H9 (cell line): Measurements from ENCODE around the gene TSPEAR. TPM values are rescaled to one million over a fixed set of nuclear protein-coding genes. Genes with fewer than 3 reads are reported as not detected.

Experiments used
- DNase-seq: peaks from one replicate; pipeline ENCODE4 v3.0.0-alpha.2; 2017
- H2AFZ ChIP-seq: one replicate; pipeline ENCODE4 v1.6.1; 2013; ENCODE audit warnings: mild to moderate bottlenecking, low read length, control low read depth, moderate library complexity
- H2AK5ac ChIP-seq: 2 replicates; pipeline ENCODE4 v1.6.1; 2013; ENCODE audit warnings: low read length, control low read depth, mixed read lengths; ENCODE audit not compliant: insufficient read length
- H2BK120ac ChIP-seq: one replicate; pipeline ENCODE4 v1.6.1; 2013; ENCODE audit warnings: low read depth, mild to moderate bottlenecking, low read length, control low read depth, inconsistent platforms; ENCODE audit not compliant: poor library complexity, severe bottlenecking
- H2BK12ac ChIP-seq: 2 replicates; pipeline ENCODE4 v1.6.1; 2013; ENCODE audit warnings: low read length, control low read depth, mixed read lengths, low read depth; ENCODE audit not compliant: insufficient read length
- H2BK15ac ChIP-seq: 2 replicates; pipeline ENCODE4 v1.6.1; 2013; ENCODE audit warnings: low read depth, low read length, control low read depth
- H2BK20ac ChIP-seq: one replicate; pipeline ENCODE4 v1.6.1; 2013; ENCODE audit warnings: low read depth, mild to moderate bottlenecking, low read length, control low read depth, inconsistent platforms; ENCODE audit not compliant: poor library complexity, severe bottlenecking
- H2BK5ac ChIP-seq: 2 replicates; pipeline ENCODE4 v1.6.1; 2013; ENCODE audit warnings: low read length, control low read depth, mixed read lengths; ENCODE audit not compliant: insufficient read length
- H3K14ac ChIP-seq: 2 replicates; pipeline ENCODE4 v1.6.1; 2013; ENCODE audit warnings: low read length, control low read depth; ENCODE audit not compliant: insufficient read depth
- H3K18ac ChIP-seq: 2 replicates; pipeline ENCODE4 v1.6.1; 2013; ENCODE audit warnings: low read depth, mild to moderate bottlenecking, mixed read lengths, low read length, control low read depth; ENCODE audit not compliant: insufficient read length
- H3K23ac ChIP-seq: 2 replicates; pipeline ENCODE4 v1.6.1; 2013; ENCODE audit warnings: low read length, control low read depth, mixed read lengths, low read depth; ENCODE audit not compliant: insufficient read length
- H3K23me2 ChIP-seq: 2 replicates; pipeline ENCODE4 v1.6.1; 2013; ENCODE audit warnings: low read depth, mild to moderate bottlenecking, mixed read lengths, low read length, control low read depth; ENCODE audit not compliant: insufficient read length, poor library complexity, severe bottlenecking
- H3K27ac ChIP-seq: 2 replicates; pipeline ENCODE4 v1.5.1; 2013; ENCODE audit warnings: low read length, control low read depth, mixed read lengths, low read depth; ENCODE audit not compliant: insufficient read length
- H3K27me3 ChIP-seq: 2 replicates; pipeline ENCODE4 v1.6.1; 2013; ENCODE audit warnings: low read length, control low read depth, inconsistent platforms; ENCODE audit not compliant: insufficient read depth
- H3K4ac ChIP-seq: 2 replicates; pipeline ENCODE4 v1.6.1; 2013; ENCODE audit warnings: low read depth, mild to moderate bottlenecking, control low read depth, inconsistent platforms, low read length, moderate library complexity
- H3K4me1 ChIP-seq: 2 replicates; pipeline ENCODE4 v1.6.1; 2013; ENCODE audit warnings: low read length, control low read depth, inconsistent platforms; ENCODE audit not compliant: insufficient read depth
- H3K4me2 ChIP-seq: 2 replicates; pipeline ENCODE4 v1.6.1; 2013; ENCODE audit warnings: low read length, control low read depth, mixed read lengths; ENCODE audit not compliant: insufficient read length, insufficient read depth
- H3K56ac ChIP-seq: 2 replicates; pipeline ENCODE4 v1.6.1; 2013; ENCODE audit warnings: low read depth, mild to moderate bottlenecking, mixed read lengths, low read length, control low read depth; ENCODE audit not compliant: insufficient read length
- H3K79me1 ChIP-seq: 2 replicates; pipeline ENCODE4 v1.6.1; 2013; ENCODE audit warnings: low read depth, mild to moderate bottlenecking, moderate library complexity, low read length, control low read depth, inconsistent platforms; ENCODE audit not compliant: insufficient read depth, poor library complexity, severe bottlenecking
- H3K79me2 ChIP-seq: 2 replicates; pipeline ENCODE4 v1.6.1; 2013; ENCODE audit warnings: low read length, control low read depth, inconsistent platforms; ENCODE audit not compliant: insufficient read depth
- H3K9ac ChIP-seq: 2 replicates; pipeline ENCODE4 v1.6.1; 2013; ENCODE audit warnings: low read length, control low read depth, mixed read lengths; ENCODE audit not compliant: insufficient read length; ENCODE audit errors: extremely low read depth
- H3K9me3 ChIP-seq: one replicate; pipeline ENCODE4 v1.6.1; 2013; ENCODE audit warnings: low read depth, low read length, inconsistent platforms; ENCODE audit not compliant: control insufficient read depth
- H3T11ph ChIP-seq: one replicate; pipeline ENCODE4 v1.6.1; 2013; ENCODE audit warnings: mild to moderate bottlenecking, low read length, control low read depth, inconsistent platforms
- H4K20me1 ChIP-seq: one replicate; pipeline ENCODE4 v1.6.1; 2013; ENCODE audit not compliant: control insufficient read depth, insufficient read length, insufficient read depth
- H4K5ac ChIP-seq: 2 replicates; pipeline ENCODE4 v1.6.1; 2013; ENCODE audit warnings: low read depth, mild to moderate bottlenecking, mixed read lengths, low read length, control low read depth; ENCODE audit not compliant: insufficient read length
- H4K8ac ChIP-seq: replicated peaks from 2 replicates; pipeline ENCODE4 v1.6.1; 2013; ENCODE audit warnings: low read length, control low read depth, mixed read lengths, low read depth; ENCODE audit not compliant: insufficient read length
- H4K91ac ChIP-seq: 2 replicates; pipeline ENCODE4 v1.6.1; 2013; ENCODE audit warnings: low read depth, mild to moderate bottlenecking, moderate library complexity, mixed read lengths, low read length, control low read depth; ENCODE audit not compliant: insufficient read length
- H3K27ac Mint-ChIP-seq, 3 experiments: 2 replicates in 2 of 3; 3 replicates in 1 of 3; pipeline ENCODE4 v1.8.0; 2020 to 2021; ENCODE audit warnings: mixed read lengths in 3 of 3, mild to moderate bottlenecking in 1 of 3, moderate library complexity in 1 of 3
- H3K27me3 Mint-ChIP-seq: 2 replicates; pipeline ENCODE4 v1.8.0; 2021; ENCODE audit warnings: low read depth, mild to moderate bottlenecking, moderate library complexity, mixed read lengths
- H3K36me3 Mint-ChIP-seq, 3 experiments: 2 replicates in 2 of 3; 3 replicates in 1 of 3; pipeline ENCODE4 v1.8.0; 2020 to 2021; ENCODE audit warnings: low read depth in 3 of 3, mixed read lengths in 3 of 3; ENCODE audit not compliant: insufficient read depth in 1 of 3
- H3K4me1 Mint-ChIP-seq, 2 experiments: 2 replicates each; pipeline ENCODE4 v1.8.0; 2020; ENCODE audit warnings: mixed read lengths in 2 of 2
- H3K4me3 Mint-ChIP-seq, 2 experiments: 2 replicates in 1 of 2; 3 replicates in 1 of 2; pipeline ENCODE4 v1.8.0; 2020 to 2021; ENCODE audit warnings: mild to moderate bottlenecking in 2 of 2, mixed read lengths in 2 of 2, moderate library complexity in 1 of 2
- H3K9me3 Mint-ChIP-seq, 2 experiments: 2 replicates in 1 of 2; 3 replicates in 1 of 2; pipeline ENCODE4 v1.8.0; 2020; ENCODE audit warnings: mild to moderate bottlenecking in 2 of 2, mixed read lengths in 2 of 2, moderate library complexity in 1 of 2
- CTCF ChIP-seq: fragments of 200-600 bp; sonication (generic); conservative IDR thresholded peaks from 3 replicates; pipeline ENCODE4 v1.8.0; 2021; ENCODE audit warnings: antibody characterized with exemption, mild to moderate bottlenecking
- WGBS: extraction: QIAGEN DNeasy Blood & Tissue Kit; methylation state at CpG from one replicate; pipeline ENCODE4 v1.1.7; 2013; ENCODE audit warnings: missing lambda C conversion rate, low lambda C conversion rate, mixed read lengths; ENCODE audit not compliant: insufficient read length; ENCODE audit errors: extremely low coverage; 5-methylcytosine and 5-hydroxymethylcytosine counted together
- total RNA-seq: library from RNA; stranded (reverse); gene quantifications from 2 replicates; pipeline ENCODE4 v1.2.1, GENCODE V29; 2021

Gene TSPEAR
- total RNA-seq, 1 experiment from 2014 or later, result 1.3 TPM

- Mint-ChIP-seq H3K4me3 (peak overlapping the region in 1 of 2 experiments; percentile 1; a peak in 2 of 5 replicates), H3K9me3 (peaks cover 9 to 15% of the 10 kb centered on the region in 2 experiments), H3K27me3 (peaks cover 2% of the 10 kb centered on the region; the same call in 1 of the 2 replicates), H3K4me1 (peaks cover 24 to 27% of the 10 kb centered on the region in 2 experiments), H3K27ac (peak overlapping the region in 1 of 3 experiments; percentile 44; a peak in 2 of 7 replicates), H3K36me3 (peaks cover 11 to 23% (median 12%) of the 10 kb centered on the region in 3 experiments)
- Histone ChIP-seq H2BK5ac (no peak overlapping the region), H3K9me3 (peaks cover 10% of the 10 kb centered on the region), H3K27me3 (no peaks in the 10 kb centered on the region), H2BK120ac (no peak overlapping the region), H3K9ac (no peak overlapping the region), H4K8ac (no peak overlapping the region), H3K27ac (no peak overlapping the region), H3K56ac (no peak overlapping the region), H3K4me1 (peaks cover 4% of the 10 kb centered on the region; the same call in 1 of the 2 replicates), H3K23me2 (no peaks in the 10 kb centered on the region), H3K79me1 (peaks cover 2% of the 10 kb centered on the region), H3K14ac (no peak overlapping the region), H3T11ph (no peak overlapping the region), H2AK5ac (no peak overlapping the region), H2BK12ac (no peak overlapping the region), H4K20me1 (no peaks in the 10 kb centered on the region), H4K91ac (no peak overlapping the region), H3K4me2 (no peak overlapping the region), H2AFZ (no peak overlapping the region), H4K5ac (no peak overlapping the region), H3K79me2 (no peaks in the 10 kb centered on the region), H2BK20ac (no peak overlapping the region), H3K4ac (no peak overlapping the region), H3K18ac (no peak overlapping the region), H2BK15ac (no peak overlapping the region), H3K23ac (no peak overlapping the region)
- TF ChIP-seq CTCF, result no peak
- no peak for DNase-seq
- WGBS, result no CpG with 5 or more reads among the region's 6 CpGs
These were observed 213.7 kb downstream of the TSPEAR start for GRCh38 chr21:44497703-44498126.
